Measurements from ENCODE around the gene DLG5.

- TF ChIP-seq CTCF (IDR thresholded peaks at IDR 0.05; ENCODE audit: poor library complexity) (no peak), EZH2 (IDR thresholded peaks at IDR 0.05; ENCODE audit: borderline replicate concordance) (no peak)
These were observed 33.8 kb downstream of the DLG5 start for GRCh38 chr10:77892761-77893160.
